A673 (cell line): Measurements from ENCODE around the gene GAN. TPM values are rescaled to one million over a fixed set of nuclear protein-coding genes. Genes with fewer than 3 reads are reported as not detected.

ENCODE experiments used
- BruUV-seq: library from RNA; stranded (reverse); fragments of 400-500 nt; replicated peaks from 2 replicates; lab custom pipeline; 2021; lab: Mats Ljungman, UMichigan
- CTCF ChIA-PET: fragments of 300-600 bp; sonication (Branson Sonifier 250); formaldehyde crosslinking; loops from one replicate; lab custom pipeline; 2022; ENCODE audit warnings: antibody characterized with exemption; lab: Charles Lee
- POLR2A ChIA-PET: fragments of 300-600 bp; sonication (Branson Sonifier 250); formaldehyde crosslinking; loops from one replicate; lab custom pipeline; 2022; ENCODE audit warnings: antibody characterized with exemption; ENCODE audit not compliant: low non-redundant PET; lab: Charles Lee
- DNase-seq: peaks from one replicate; pipeline ENCODE4 v3.0.0-alpha.2; 2015; ENCODE audit warnings: low spot score
- H3K27ac ChIP-seq: fragments of 200-600 bp; sonication (generic); 2 replicates; pipeline ENCODE4 v1.5.1; 2016; ENCODE audit warnings: mixed run types, low read depth, mild to moderate bottlenecking, mixed read lengths, antibody characterized with exemption, low read length; ENCODE audit not compliant: poor library complexity, severe bottlenecking
- H3K27me3 ChIP-seq: fragments of 200-600 bp; sonication (generic); replicated peaks from 2 replicates; pipeline ENCODE4 v1.6.1; 2017; ENCODE audit warnings: mixed run types, low read depth, mild to moderate bottlenecking, mixed read lengths, antibody characterized with exemption, low read length; ENCODE audit not compliant: insufficient read depth, poor library complexity
- H3K36me3 ChIP-seq: fragments of 200-600 bp; sonication (generic); 2 replicates; pipeline ENCODE4 v1.6.1; 2016; ENCODE audit warnings: mixed run types, mild to moderate bottlenecking, mixed read lengths, antibody characterized with exemption, low read length; ENCODE audit not compliant: insufficient read depth, poor library complexity, severe bottlenecking
- H3K4me1 ChIP-seq: fragments of 200-600 bp; sonication (generic); 2 replicates; pipeline ENCODE4 v1.6.1; 2017; ENCODE audit warnings: mixed run types, mild to moderate bottlenecking, mixed read lengths, antibody characterized with exemption, low read length; ENCODE audit not compliant: insufficient read depth, poor library complexity, severe bottlenecking
- H3K4me3 ChIP-seq: fragments of 200-600 bp; sonication (generic); 2 replicates; pipeline ENCODE4 v1.5.1; 2016; ENCODE audit warnings: low read depth, mixed run types, mild to moderate bottlenecking, mixed read lengths, low read length; ENCODE audit not compliant: poor library complexity, severe bottlenecking
- H3K9me3 ChIP-seq: fragments of 200-600 bp; sonication (generic); 2 replicates; pipeline ENCODE4 v1.6.1; 2016; ENCODE audit warnings: mixed run types, low read depth, mild to moderate bottlenecking, mixed read lengths, antibody characterized with exemption, low read length; ENCODE audit not compliant: poor library complexity, severe bottlenecking
- CTCF ChIP-seq: fragments of 300-800, 200-600 bp; sonication (generic); conservative IDR thresholded peaks from 2 replicates; pipeline ENCODE4 v1.5.1; 2017; ENCODE audit warnings: low read depth, mild to moderate bottlenecking, antibody characterized with exemption, low read length, moderate library complexity, mixed read lengths
- EZH2 ChIP-seq: fragments of 200-600 bp; sonication (generic); IDR thresholded peaks from 2 replicates; pipeline ENCODE4 v1.6.1; 2017; ENCODE audit warnings: borderline replicate concordance, low read depth, mild to moderate bottlenecking, mixed read lengths, antibody characterized with exemption, low read length; ENCODE audit not compliant: poor library complexity, severe bottlenecking
- intact Hi-C: fragments of 100-400 bp; cut with micrococcal nuclease; formaldehyde crosslinking; loops from one replicate; pipeline ENCODE4 v1.10.0; 2022; ENCODE audit not compliant: unreplicated experiment
- total RNA-seq: library from RNA; stranded (reverse); gene quantifications from 2 replicates; pipeline ENCODE4 v1.2.3, GENCODE V29; 2021

GAN gene
- total RNA-seq, 1 experiment from 2014 or later = 18.0 TPM

GRCh38 chr16:81286190-81286589 is 28.6 kb upstream of the GAN start:
- H3K36me3 ChIP-seq = no peaks in the 10 kb centered on the region
- DNase-seq = no peak
- no peak overlapping the region for H3K4me3 ChIP-seq
- ChIA-PET CTCF (no interaction called here), POLR2A (no interaction called here)
- TF ChIP-seq CTCF = no peak
- no peak for TF ChIP-seq EZH2
- H3K4me1 ChIP-seq = no peaks in the 10 kb centered on the region
- no peaks in the 10 kb centered on the region for H3K27me3 ChIP-seq
- BruUV-seq = no TSS peak
- no peak overlapping the region for H3K27ac ChIP-seq
- H3K9me3 ChIP-seq = no peaks in the 10 kb centered on the region
- intact Hi-C loops = no loop called here

- BruUV-seq = no TSS peak
- CTCF ChIA-PET = no interaction called here
These were observed 23.6 kb upstream of the GAN start for GRCh38 chr16:81291117-81291516.

DNA sequence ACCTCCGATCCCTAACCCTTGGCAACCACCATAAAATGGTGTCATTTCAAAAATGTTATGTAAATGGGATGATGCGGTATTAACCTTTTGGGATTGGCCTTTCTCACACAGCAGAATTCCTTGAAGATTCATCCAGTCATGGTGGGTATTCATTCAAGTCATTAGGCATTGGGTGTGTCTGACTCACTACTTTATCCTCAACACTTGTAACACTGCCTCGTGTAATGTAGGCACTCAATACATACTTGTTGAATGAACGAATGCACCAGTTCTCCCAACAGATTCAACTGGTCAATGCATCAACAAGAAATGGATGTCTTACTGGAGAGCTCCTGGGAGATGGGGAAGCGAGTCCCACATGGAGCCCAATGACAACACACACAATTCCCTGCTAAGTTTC is 21.8 kb upstream of the GAN start:
- TF ChIP-seq EZH2 = no peak
- no peak for TF ChIP-seq CTCF
- Histone ChIP-seq H3K9me3 (no peaks in the 10 kb centered on the region), H3K4me3 (no peak overlapping the region), H3K27ac (no peak overlapping the region), H3K27me3 (no peaks in the 10 kb centered on the region), H3K4me1 (no peaks in the 10 kb centered on the region), H3K36me3 (no peaks in the 10 kb centered on the region)
- BruUV-seq = no TSS peak
- intact Hi-C loops = no loop called here
- no peak for DNase-seq
- CTCF ChIA-PET = no interaction called here
- POLR2A ChIA-PET = no interaction called here

More at GRCh38 chr16:81291117-81291516, 23.6 kb upstream of the GAN start:
- Histone ChIP-seq H3K9me3 (no peaks in the 10 kb centered on the region), H3K36me3 (no peaks in the 10 kb centered on the region), H3K4me3 (no peak overlapping the region), H3K4me1 (no peaks in the 10 kb centered on the region), H3K27me3 (no peaks in the 10 kb centered on the region), H3K27ac (no peak overlapping the region)
- intact Hi-C loops = no loop called here
- POLR2A ChIA-PET = no interaction called here
- no peak for DNase-seq
- TF ChIP-seq EZH2 (no peak), CTCF (no peak)
